ENCODE results near the gene HMCN1.

DNA sequence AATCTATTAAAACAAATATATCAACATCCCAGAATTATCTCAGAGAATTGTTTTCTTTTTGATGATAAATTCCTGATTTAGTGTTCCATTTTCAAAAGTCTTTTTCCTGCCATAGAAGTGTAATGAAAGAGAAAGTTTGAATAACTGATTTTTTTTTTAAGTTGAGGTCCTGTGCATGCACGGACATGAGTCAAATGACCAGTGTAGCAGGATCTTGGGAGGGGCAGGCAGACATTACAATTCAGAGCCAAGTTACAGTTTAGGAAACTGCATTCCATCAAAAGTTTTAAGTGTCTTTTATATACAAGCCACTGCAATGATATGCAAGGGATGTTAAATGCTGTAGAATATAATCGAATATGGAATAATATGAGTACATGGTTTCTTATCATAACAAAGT, 227.5 kb downstream of the HMCN1 start:
- TF ChIP-seq, protein P1, sequence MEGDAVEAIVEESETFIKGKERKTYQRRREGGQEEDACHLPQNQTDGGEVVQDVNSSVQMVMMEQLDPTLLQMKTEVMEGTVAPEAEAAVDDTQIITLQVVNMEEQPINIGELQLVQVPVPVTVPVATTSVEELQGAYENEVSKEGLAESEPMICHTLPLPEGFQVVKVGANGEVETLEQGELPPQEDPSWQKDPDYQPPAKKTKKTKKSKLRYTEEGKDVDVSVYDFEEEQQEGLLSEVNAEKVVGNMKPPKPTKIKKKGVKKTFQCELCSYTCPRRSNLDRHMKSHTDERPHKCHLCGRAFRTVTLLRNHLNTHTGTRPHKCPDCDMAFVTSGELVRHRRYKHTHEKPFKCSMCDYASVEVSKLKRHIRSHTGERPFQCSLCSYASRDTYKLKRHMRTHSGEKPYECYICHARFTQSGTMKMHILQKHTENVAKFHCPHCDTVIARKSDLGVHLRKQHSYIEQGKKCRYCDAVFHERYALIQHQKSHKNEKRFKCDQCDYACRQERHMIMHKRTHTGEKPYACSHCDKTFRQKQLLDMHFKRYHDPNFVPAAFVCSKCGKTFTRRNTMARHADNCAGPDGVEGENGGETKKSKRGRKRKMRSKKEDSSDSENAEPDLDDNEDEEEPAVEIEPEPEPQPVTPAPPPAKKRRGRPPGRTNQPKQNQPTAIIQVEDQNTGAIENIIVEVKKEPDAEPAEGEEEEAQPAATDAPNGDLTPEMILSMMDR (IDR thresholded peaks at IDR 0.05), result no peak
- TF ChIP-seq POLR2A (IDR thresholded peaks at IDR 0.05), result no peak
- no peak for TF ChIP-seq POLR2AphosphoS5 (IDR thresholded peaks at IDR 0.05)
- no peak for TF ChIP-seq EP300 (IDR thresholded peaks at IDR 0.05)
